Smooth muscle cell (in vitro differentiated cells): ENCODE results near the gene KCNMA1. TPM values are rescaled to one million over a fixed set of nuclear protein-coding genes. Genes with fewer than 3 reads are reported as not detected.

ENCODE experiments used
- DNase-seq: peaks from one replicate; lab custom pipeline; 2025; ENCODE audit not compliant: unreplicated experiment; lab: John Stamatoyannopoulos, UW
- H2AFZ ChIP-seq: fragments of 200-600 bp; sonication (generic); 2 replicates; pipeline ENCODE4 v1.6.0; 2016; ENCODE audit warnings: antibody characterized with exemption, low read depth, mild to moderate bottlenecking
- H3F3A ChIP-seq: fragments of 200-600 bp; sonication (generic); 2 replicates; pipeline ENCODE4 v1.6.0; 2017; ENCODE audit warnings: antibody characterized with exemption, low read depth
- H3K27ac ChIP-seq: fragments of 200-600 bp; sonication (generic); 2 replicates; pipeline ENCODE4 v1.5.1; 2016; ENCODE audit warnings: low read depth, mild to moderate bottlenecking
- H3K27me3 ChIP-seq: fragments of 200-600 bp; sonication (generic); 2 replicates; pipeline ENCODE4 v1.6.1; 2016; ENCODE audit warnings: low read depth, mild to moderate bottlenecking
- H3K36me3 ChIP-seq: fragments of 200-600 bp; sonication (generic); 2 replicates; pipeline ENCODE4 v1.5.1; 2016; ENCODE audit warnings: low read depth
- H3K4me1 ChIP-seq: fragments of 200-600 bp; sonication (generic); 2 replicates; pipeline ENCODE4 v1.5.1; 2016; ENCODE audit warnings: low read depth
- H3K4me2 ChIP-seq: fragments of 200-600 bp; sonication (generic); 2 replicates; pipeline ENCODE4 v1.6.0; 2016; ENCODE audit warnings: mild to moderate bottlenecking
- H3K4me3 ChIP-seq: fragments of 200-600 bp; sonication (generic); 2 replicates; pipeline ENCODE4 v1.5.1; 2016; ENCODE audit warnings: mild to moderate bottlenecking
- H3K79me2 ChIP-seq: fragments of 200-600 bp; sonication (generic); 2 replicates; pipeline ENCODE4 v1.6.0; 2016; ENCODE audit warnings: low read depth, mild to moderate bottlenecking
- H3K9ac ChIP-seq: fragments of 200-600 bp; sonication (generic); 2 replicates; pipeline ENCODE4 v1.6.0; 2016; ENCODE audit warnings: low read depth
- H3K9me3 ChIP-seq: fragments of 200-600 bp; sonication (generic); replicated peaks from 2 replicates; pipeline ENCODE4 v1.5.1; 2016; ENCODE audit warnings: low read depth
- H4K20me1 ChIP-seq: fragments of 200-600 bp; sonication (generic); 2 replicates; pipeline ENCODE4 v1.6.0; 2016; ENCODE audit warnings: low read depth
- WGBS: methylation state at CpG from one replicate; pipeline ENCODE4 v1.1.7; 2016; ENCODE audit warnings: low lambda C conversion rate; 5-methylcytosine and 5-hydroxymethylcytosine counted together
- polyA plus RNA-seq: library from polyadenylated mRNA; unstranded; fragments of >200 nt; fragmentation: Nextera tagmentation; extraction: Ambion mirVana; gene quantifications from 2 replicates; pipeline ENCODE4 v1.2.1, GENCODE V29; 2016
- total RNA-seq: library from RNA; depleted of rRNA; stranded (reverse); fragments of >200 nt; gene quantifications from 2 replicates; pipeline ENCODE4 v1.2.3, GENCODE V29; 2014
- TF ChIP-seq, protein P1 (sequence below): fragments of 200-600 bp; sonication (generic); IDR thresholded peaks from 2 replicates; pipeline ENCODE4 v1.5.1; 2017; ENCODE audit warnings: borderline replicate concordance, mild to moderate bottlenecking, antibody characterized with exemption; ENCODE audit not compliant: insufficient read depth, poor library complexity, severe bottlenecking

The KCNMA1 gene
- total and polyA plus RNA-seq, 2 experiments from 2014 or later = 9.1 to 23.4 TPM

DNA sequence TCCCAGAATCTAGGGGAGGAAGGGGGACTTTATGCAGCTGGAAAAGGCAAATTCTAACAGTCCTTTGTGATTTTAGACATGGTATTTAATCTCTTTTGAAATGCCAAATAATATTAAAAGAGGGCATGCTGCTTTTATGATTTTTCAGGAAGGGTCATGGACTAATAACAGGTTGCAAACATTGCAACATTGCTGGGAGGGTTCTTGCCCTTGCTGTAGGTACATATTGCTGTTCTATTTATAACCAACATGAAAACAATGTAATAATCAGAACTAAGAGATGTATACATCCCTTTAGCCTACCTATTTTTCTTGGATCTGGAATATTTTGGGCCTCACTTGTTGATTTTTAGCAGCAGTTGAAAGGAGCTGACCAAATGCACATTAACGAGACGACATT is 411.6 kb downstream of the KCNMA1 start:
- 35% methylated on average over 2 of the region's 2 CpGs for WGBS
- no peak overlapping the region for H3K9ac ChIP-seq
- DNase-seq = no peak
- H3K36me3 ChIP-seq = no peaks in the 10 kb centered on the region
- H3K27me3 ChIP-seq = no peaks in the 10 kb centered on the region
- no peak overlapping the region for H3K4me2 ChIP-seq
- TF ChIP-seq, protein P1, sequence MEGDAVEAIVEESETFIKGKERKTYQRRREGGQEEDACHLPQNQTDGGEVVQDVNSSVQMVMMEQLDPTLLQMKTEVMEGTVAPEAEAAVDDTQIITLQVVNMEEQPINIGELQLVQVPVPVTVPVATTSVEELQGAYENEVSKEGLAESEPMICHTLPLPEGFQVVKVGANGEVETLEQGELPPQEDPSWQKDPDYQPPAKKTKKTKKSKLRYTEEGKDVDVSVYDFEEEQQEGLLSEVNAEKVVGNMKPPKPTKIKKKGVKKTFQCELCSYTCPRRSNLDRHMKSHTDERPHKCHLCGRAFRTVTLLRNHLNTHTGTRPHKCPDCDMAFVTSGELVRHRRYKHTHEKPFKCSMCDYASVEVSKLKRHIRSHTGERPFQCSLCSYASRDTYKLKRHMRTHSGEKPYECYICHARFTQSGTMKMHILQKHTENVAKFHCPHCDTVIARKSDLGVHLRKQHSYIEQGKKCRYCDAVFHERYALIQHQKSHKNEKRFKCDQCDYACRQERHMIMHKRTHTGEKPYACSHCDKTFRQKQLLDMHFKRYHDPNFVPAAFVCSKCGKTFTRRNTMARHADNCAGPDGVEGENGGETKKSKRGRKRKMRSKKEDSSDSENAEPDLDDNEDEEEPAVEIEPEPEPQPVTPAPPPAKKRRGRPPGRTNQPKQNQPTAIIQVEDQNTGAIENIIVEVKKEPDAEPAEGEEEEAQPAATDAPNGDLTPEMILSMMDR = no peak
- H4K20me1 ChIP-seq = no peaks in the 10 kb centered on the region
- no peaks in the 10 kb centered on the region for H3F3A ChIP-seq
- H3K27ac ChIP-seq = no peak overlapping the region
- no peaks in the 10 kb centered on the region for H3K79me2 ChIP-seq
- H2AFZ ChIP-seq = no peak overlapping the region
- no peaks in the 10 kb centered on the region for H3K9me3 ChIP-seq
- no peak overlapping the region for H3K4me3 ChIP-seq
- peaks cover 13% of the 10 kb centered on the region for H3K4me1 ChIP-seq

DNA sequence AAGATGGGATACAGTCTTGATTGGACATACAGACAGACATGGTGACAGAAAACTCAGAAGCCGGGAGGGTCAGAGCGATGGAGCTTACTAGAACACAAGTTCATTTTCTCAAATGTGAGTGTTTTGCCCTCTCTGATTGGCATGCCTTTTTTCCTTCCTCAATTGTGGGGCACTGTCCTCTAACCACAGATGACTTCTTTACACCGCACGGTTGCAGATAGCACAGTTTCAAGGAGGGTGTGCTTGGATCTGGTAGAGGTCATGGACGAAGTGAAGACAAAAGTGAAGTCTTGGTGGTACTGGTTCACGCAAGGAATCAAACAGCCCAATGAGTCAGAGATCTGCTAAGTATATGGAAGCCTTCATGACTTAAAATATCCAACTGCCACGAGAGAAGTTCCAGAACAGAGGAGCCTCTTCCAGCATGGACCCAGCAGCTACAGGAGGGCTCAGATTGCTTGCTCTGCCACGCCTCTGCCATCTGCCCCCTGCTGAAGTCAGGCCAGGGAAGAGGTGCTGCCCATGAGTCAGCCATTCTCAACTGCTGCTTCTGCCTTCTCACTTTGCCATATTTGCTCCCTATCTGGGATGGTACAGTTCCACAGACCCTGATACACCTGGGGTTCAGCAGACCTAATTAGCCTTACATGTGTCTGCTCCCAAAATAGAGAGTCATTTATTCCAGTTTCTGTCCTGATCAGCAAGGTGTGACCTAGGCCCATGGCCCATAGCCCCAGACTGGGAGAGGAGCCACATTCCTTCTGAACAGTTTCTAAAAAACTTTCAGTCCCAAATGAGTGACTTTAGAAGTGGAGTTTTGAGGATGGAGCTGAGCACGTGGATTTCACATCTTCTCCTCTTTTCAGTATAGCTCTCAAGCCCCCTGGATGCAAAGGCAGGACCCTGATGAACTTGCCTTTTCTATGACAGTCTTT is 413.8 kb downstream of the KCNMA1 start:
- Histone ChIP-seq H2AFZ (no peak overlapping the region), H3K4me3 (no peak overlapping the region), H3K4me1 (peaks cover 13% of the 10 kb centered on the region), H3K27me3 (no peaks in the 10 kb centered on the region), H3K79me2 (no peaks in the 10 kb centered on the region), H4K20me1 (no peaks in the 10 kb centered on the region), H3F3A (no peaks in the 10 kb centered on the region), H3K27ac (no peak overlapping the region), H3K9ac (no peak overlapping the region), H3K36me3 (no peaks in the 10 kb centered on the region), H3K4me2 (no peak overlapping the region), H3K9me3 (no peaks in the 10 kb centered on the region)
- DNase-seq = no peak
- TF ChIP-seq, protein P1 = no peak
- WGBS = 61% methylated on average over 9 of the region's 9 CpGs

- WGBS = 38% methylated on average over 2 of the region's 2 CpGs
- H3K9me3 ChIP-seq = no peaks in the 10 kb centered on the region
- TF ChIP-seq, protein P1 = no peak
These were observed 417.5 kb downstream of the KCNMA1 start for GRCh38 chr10:77220150-77220549.

GRCh38 chr10:77219046-77219445 is 418.6 kb downstream of the KCNMA1 start:
- 39% methylated on average over 6 of the region's 6 CpGs for WGBS
- Histone ChIP-seq H3K36me3 (no peaks in the 10 kb centered on the region), H3K9ac (no peak overlapping the region), H3K27ac (no peak overlapping the region), H3K27me3 (no peaks in the 10 kb centered on the region), H3K79me2 (no peaks in the 10 kb centered on the region), H3K4me1 (no peaks in the 10 kb centered on the region), H2AFZ (no peak overlapping the region), H3K9me3 (no peaks in the 10 kb centered on the region), H3K4me2 (no peak overlapping the region), H3K4me3 (no peak overlapping the region), H3F3A (no peaks in the 10 kb centered on the region), H4K20me1 (no peaks in the 10 kb centered on the region)
- TF ChIP-seq, protein P1 = no peak
- DNase-seq = no peak

More at GRCh38 chr10:77220150-77220549, 417.5 kb downstream of the KCNMA1 start:
- H3K9ac ChIP-seq = no peak overlapping the region
- no peaks in the 10 kb centered on the region for H3K36me3 ChIP-seq
- H3K4me1 ChIP-seq = no peaks in the 10 kb centered on the region
- DNase-seq = no peak
- no peaks in the 10 kb centered on the region for H3K79me2 ChIP-seq
- H4K20me1 ChIP-seq = no peaks in the 10 kb centered on the region
- no peaks in the 10 kb centered on the region for H3F3A ChIP-seq
- H3K4me2 ChIP-seq = no peak overlapping the region
- no peak overlapping the region for H2AFZ ChIP-seq
- no peak overlapping the region for H3K27ac ChIP-seq
- H3K27me3 ChIP-seq = no peaks in the 10 kb centered on the region
- H3K4me3 ChIP-seq = no peak overlapping the region
